GM19025 (cell line): ENCODE results near the gene CDK5RAP2.
A peak's percentile ranks its signal among the peaks of the same experiment; 100 is the strongest.

Experiments
- ATAC-seq: cut with Tn5 transposase; IDR thresholded peaks from one replicate; pipeline ENCODE4 v1.9.1; 2021; ENCODE audit warnings: mild to moderate bottlenecking, low read depth, moderate library complexity; ENCODE audit not compliant: unreplicated experiment

CDK5RAP2 gene

GRCh38 chr9:120593250-120593954, 13.4 kb upstream of the CDK5RAP2 start:
- ATAC-seq, result no peak

GRCh38 chr9:120592210-120592609, 12.2 kb upstream of the CDK5RAP2 start:
- ATAC-seq, result no peak

- ATAC-seq, result no peak
These were observed 7.4 kb upstream of the CDK5RAP2 start for GRCh38 chr9:120587328-120587727.

GRCh38 chr9:120583958-120584369, 4.0 kb upstream of the CDK5RAP2 start:
- peak; percentile 41 for ATAC-seq

- ATAC-seq, result peak; percentile 32
These were observed 572 bp downstream of the CDK5RAP2 start for GRCh38 chr9:120579139-120580050.

GRCh38 chr9:120574473-120574872, 5.5 kb downstream of the CDK5RAP2 start:
- no peak for ATAC-seq

GRCh38 chr9:120572472-120572871, 7.5 kb downstream of the CDK5RAP2 start:
- ATAC-seq, result no peak

GRCh38 chr9:120571443-120572257, 8.3 kb downstream of the CDK5RAP2 start:
- no peak for ATAC-seq

GRCh38 chr9:120570296-120570695, 9.7 kb downstream of the CDK5RAP2 start:
- ATAC-seq, result no peak

- ATAC-seq, result no peak
These were observed 10.4 kb downstream of the CDK5RAP2 start for GRCh38 chr9:120569556-120569955.

GRCh38 chr9:120568816-120569215, 11.2 kb downstream of the CDK5RAP2 start:
- ATAC-seq, result no peak

- no peak for ATAC-seq
These were observed 12.1 kb downstream of the CDK5RAP2 start for GRCh38 chr9:120567874-120568273.

- ATAC-seq, result no peak
These were observed 12.9 kb downstream of the CDK5RAP2 start for GRCh38 chr9:120567081-120567480.

GRCh38 chr9:120564589-120564988, 15.4 kb downstream of the CDK5RAP2 start:
- ATAC-seq, result no peak

- no peak for ATAC-seq
These were observed 17.0 kb downstream of the CDK5RAP2 start for GRCh38 chr9:120562861-120563443.

- no peak for ATAC-seq
These were observed 18.3 kb downstream of the CDK5RAP2 start for GRCh38 chr9:120561709-120562108.

GRCh38 chr9:120559546-120559945, 20.4 kb downstream of the CDK5RAP2 start:
- ATAC-seq, result no peak

- ATAC-seq, result no peak
These were observed 21.5 kb downstream of the CDK5RAP2 start for GRCh38 chr9:120558454-120558853.

- ATAC-seq, result no peak
These were observed 22.8 kb downstream of the CDK5RAP2 start for GRCh38 chr9:120557205-120557604.

GRCh38 chr9:120556775-120557174, 23.2 kb downstream of the CDK5RAP2 start:
- no peak for ATAC-seq
